ENCODE measurements around the gene HSD17B7.
"Not testable (repeated sequence)": the region's sequence is repeated elsewhere in the genome, so short reads cannot be mapped to it uniquely, and the experiment has no call there.

GRCh38 chr1:162796617-162797279, 6.2 kb downstream of the HSD17B7 start:
- not testable (repeated sequence) for TF ChIP-seq EP300 (IDR thresholded peaks at IDR 0.05; ENCODE audit: borderline replicate concordance in 1 of 2, control insufficient read depth in 1 of 2, low read depth in 2 of 2, low read length in 2 of 2); POLR2AphosphoS2 (IDR thresholded peaks at IDR 0.05; ENCODE audit: low read depth, low read length); BACH1 (IDR thresholded peaks at IDR 0.05; ENCODE audit: borderline replicate concordance); POLR2AphosphoS5 (IDR thresholded peaks at IDR 0.05; ENCODE audit: low read length); NR2F1 (conservative IDR thresholded peaks at IDR 0.05); YY1 (IDR thresholded peaks at IDR 0.05; ENCODE audit: low read depth, low read length); ZNF384 (IDR thresholded peaks at IDR 0.05; ENCODE audit: borderline replicate concordance, low read depth, low read length); CEBPZ (IDR thresholded peaks at IDR 0.05; ENCODE audit: low read depth, low read length)

All from GM12878 (cell line).